ENCODE measurements around the gene PEBP1. TPM values are rescaled to one million over a fixed set of nuclear protein-coding genes. Genes with fewer than 3 reads are reported as not detected.

PEBP1 gene
- total RNA-seq, result 193 and 224 TPM in 2 replicates

DNA sequence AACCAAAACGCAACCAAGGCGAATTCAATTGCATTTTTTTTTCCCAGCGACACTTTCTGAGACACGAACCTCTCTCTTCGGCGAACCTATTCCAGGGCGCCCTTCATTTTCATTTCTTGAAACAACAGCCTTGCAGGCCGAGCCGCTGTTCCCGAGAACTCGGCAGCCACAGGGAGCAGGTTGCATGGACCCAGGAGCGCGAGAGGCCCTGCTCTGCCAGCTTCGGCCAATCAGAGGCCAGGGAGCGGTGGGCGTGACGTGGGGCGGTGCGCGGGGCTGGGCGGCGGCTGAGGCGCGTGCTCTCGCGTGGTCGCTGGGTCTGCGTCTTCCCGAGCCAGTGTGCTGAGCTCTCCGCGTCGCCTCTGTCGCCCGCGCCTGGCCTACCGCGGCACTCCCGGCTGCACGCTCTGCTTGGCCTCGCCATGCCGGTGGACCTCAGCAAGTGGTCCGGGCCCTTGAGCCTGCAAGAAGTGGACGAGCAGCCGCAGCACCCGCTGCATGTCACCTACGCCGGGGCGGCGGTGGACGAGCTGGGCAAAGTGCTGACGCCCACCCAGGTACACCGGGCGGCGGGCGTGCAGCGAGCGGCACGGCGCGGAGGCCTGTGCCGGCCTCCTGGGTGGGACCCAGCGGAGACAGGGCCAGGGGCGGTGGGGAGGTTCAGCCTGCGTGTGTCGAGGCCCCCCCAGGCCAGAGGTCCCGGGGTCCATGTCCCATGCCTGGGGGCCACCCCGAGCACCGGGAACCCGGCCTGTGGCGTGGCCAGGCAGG, at the start of gene PEBP1:
Gene PEBP1 (plus strand): TSS at position 337 of the 771 bp plus-strand sequence. CDS start 86 bp downstream, at position 423.

DNA sequence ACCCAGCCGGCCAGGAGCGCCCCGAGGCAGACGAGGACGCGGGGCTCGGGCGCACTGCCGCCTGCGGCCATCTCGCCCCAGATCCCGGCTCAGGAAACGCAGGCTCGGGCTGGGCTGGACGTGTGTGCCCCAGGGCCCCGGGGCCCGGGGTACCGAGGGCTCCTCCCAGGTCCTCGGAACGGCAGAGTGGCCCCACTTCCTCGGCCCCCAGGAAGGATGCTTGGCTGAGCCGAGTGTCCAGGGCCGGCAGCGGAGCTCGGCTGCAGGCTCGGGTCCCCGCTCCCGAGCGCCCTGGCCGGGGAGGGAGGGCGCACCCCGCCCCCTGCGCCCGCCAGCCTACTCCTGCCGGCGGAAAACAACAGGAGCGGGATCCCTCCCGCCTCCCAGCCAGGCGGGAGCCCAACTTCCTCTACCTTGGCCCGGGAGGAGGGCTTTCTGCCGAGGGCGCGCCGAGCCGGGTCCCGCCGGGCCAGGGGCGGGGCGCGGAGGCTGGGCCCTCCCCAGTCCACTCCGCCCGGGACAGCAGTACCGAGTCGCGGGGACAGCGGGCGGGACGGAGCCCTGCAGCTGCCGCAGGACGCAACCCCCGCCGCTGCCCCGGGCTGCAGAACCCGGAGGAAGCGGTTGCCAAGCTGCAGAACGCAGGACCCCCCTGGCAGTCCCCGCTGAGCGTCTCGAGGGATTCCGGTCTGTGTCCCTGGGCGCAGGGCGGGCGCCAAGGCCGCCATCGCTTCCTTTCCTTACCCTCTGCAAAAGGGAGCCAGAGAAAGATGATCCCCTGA, 32.1 kb upstream of the PEBP1 start, which contains the start of gene VSIG10:
Gene VSIG10 (minus strand): TSS at position 411 of the 782 bp plus-strand sequence. CDS start 340 bp downstream, at position 71.

Other genes with a start within 250 kb of the PEBP1 start
- gene KSR2, start 167.1 kb upstream of the PEBP1 start, total RNA-seq, result not detected in 2 replicates
- gene RFC5, start 119.4 kb upstream of the PEBP1 start, total RNA-seq, result 5.0 and 11.8 TPM in 2 replicates
- 50.1 and 80.3 TPM in 2 replicates for gene WSB2, start 74.9 kb upstream of the PEBP1 start, total RNA-seq
- 8.8 and 18.6 TPM in 2 replicates for gene VSIG10, start 32.1 kb upstream of the PEBP1 start, total RNA-seq
- 13.2 and 15.7 TPM in 2 replicates for gene TAOK3, start 236.8 kb downstream of the PEBP1 start, total RNA-seq
- 17.7 and 62.6 TPM in 2 replicates for gene SUDS3, start 240.4 kb downstream of the PEBP1 start, total RNA-seq

Data from pericardium fibroblast (primary cell).